ENCODE measurements around the gene TUBGCP2.

The TUBGCP2 gene

GRCh38 chr10:133274751-133275683 lies 33.7 kb downstream of the TUBGCP2 start:
- Histone ChIP-seq H2AFZ (no peak overlapping the region), H3K27ac (no peak overlapping the region), H3K27me3 (ENCODE audit: control insufficient read depth, insufficient read depth, low read length) (no peaks in the 10 kb centered on the region), H3K36me3 (ENCODE audit: control insufficient read depth, insufficient read depth, low read length) (no peaks in the 10 kb centered on the region), H3K9ac (no peak overlapping the region), H3K4me2 (ENCODE audit: low read length) (no peak overlapping the region), H3K9me3 (ENCODE audit: control insufficient read depth, low read length) (no peaks in the 10 kb centered on the region), H3K4me1 (peaks cover 3% of the 10 kb centered on the region), H3K4me3 (ENCODE audit: low read depth, low read length) (no peak overlapping the region), H3K79me2 (no peaks in the 10 kb centered on the region)
- no peak for TF ChIP-seq CTCF (IDR thresholded peaks at IDR 0.05)

- Histone ChIP-seq H3K27ac (no peak overlapping the region), H3K9ac (no peak overlapping the region), H3K4me1 (peaks cover 3% of the 10 kb centered on the region), H3K4me2 (ENCODE audit: low read length) (no peak overlapping the region), H3K36me3 (ENCODE audit: control insufficient read depth, insufficient read depth, low read length) (no peaks in the 10 kb centered on the region), H3K4me3 (ENCODE audit: low read depth, low read length) (no peak overlapping the region), H2AFZ (no peak overlapping the region), H3K9me3 (ENCODE audit: control insufficient read depth, low read length) (no peaks in the 10 kb centered on the region), H3K79me2 (no peaks in the 10 kb centered on the region), H3K27me3 (ENCODE audit: control insufficient read depth, insufficient read depth, low read length) (no peaks in the 10 kb centered on the region)
- TF ChIP-seq CTCF (IDR thresholded peaks at IDR 0.05): no peak
Measured at GRCh38 chr10:133273534-133274143, 35.0 kb downstream of the TUBGCP2 start.

- H3K27me3 ChIP-seq (ENCODE audit: control insufficient read depth, insufficient read depth, low read length): no peaks in the 10 kb centered on the region
- H3K4me1 ChIP-seq: peaks cover 3% of the 10 kb centered on the region
- no peak overlapping the region for H2AFZ ChIP-seq
- H3K79me2 ChIP-seq: no peaks in the 10 kb centered on the region
- TF ChIP-seq CTCF (IDR thresholded peaks at IDR 0.05): no peak
- H3K9me3 ChIP-seq (ENCODE audit: control insufficient read depth, low read length): no peaks in the 10 kb centered on the region
- no peak overlapping the region for H3K4me3 ChIP-seq (ENCODE audit: low read depth, low read length)
- H3K36me3 ChIP-seq (ENCODE audit: control insufficient read depth, insufficient read depth, low read length): no peaks in the 10 kb centered on the region
- no peak overlapping the region for H3K9ac ChIP-seq
- H3K4me2 ChIP-seq (ENCODE audit: low read length): no peak overlapping the region
- H3K27ac ChIP-seq: no peak overlapping the region
Measured at GRCh38 chr10:133272964-133273420, 35.7 kb downstream of the TUBGCP2 start.

GRCh38 chr10:133272301-133272963 lies 36.2 kb downstream of the TUBGCP2 start:
- Histone ChIP-seq H3K4me1 (peaks cover 3% of the 10 kb centered on the region), H3K4me2 (ENCODE audit: low read length) (no peak overlapping the region), H3K36me3 (ENCODE audit: control insufficient read depth, insufficient read depth, low read length) (no peaks in the 10 kb centered on the region), H3K9me3 (ENCODE audit: control insufficient read depth, low read length) (no peaks in the 10 kb centered on the region), H3K79me2 (no peaks in the 10 kb centered on the region), H3K9ac (no peak overlapping the region), H3K27me3 (ENCODE audit: control insufficient read depth, insufficient read depth, low read length) (no peaks in the 10 kb centered on the region), H2AFZ (no peak overlapping the region), H3K4me3 (ENCODE audit: low read depth, low read length) (no peak overlapping the region), H3K27ac (no peak overlapping the region)
- TF ChIP-seq CTCF (IDR thresholded peaks at IDR 0.05): no peak

Measured in parathyroid adenoma (tissue), 2 donors.